Measurements from ENCODE around the gene MSH3. TPM values are rescaled to one million over a fixed set of nuclear protein-coding genes. Genes with fewer than 3 reads are reported as not detected.

The MSH3 gene
- total RNA-seq, 2 experiments from 2014 or later, result 23.0 to 23.4 TPM

GRCh38 chr5:80799573-80799972, 145.1 kb downstream of the MSH3 start:
- H3K9me3 Mint-ChIP-seq, result peaks cover 1% of the 10 kb centered on the region
- no peak for TF ChIP-seq CTCF (IDR thresholded peaks at IDR 0.05)
- no peak for ATAC-seq
- H3K36me3 Mint-ChIP-seq (ENCODE audit: low read depth), result peaks cover 36% of the 10 kb centered on the region
- CTCF ChIA-PET, result interaction anchor here (1.5 kb wide), 1 partner anchor 309 kb away, joined by 4 read pairs; no protein-coding TSS in a partner anchor
- intact Hi-C loops (cut with micrococcal nuclease), result no loop called here
- no peak overlapping the region for H3K4me3 Mint-ChIP-seq
- POLR2A ChIA-PET, result interaction anchor here (0.7 kb wide), 1 partner anchor 271 kb away, joined by 4 read pairs; no protein-coding TSS in a partner anchor
- no peaks in the 10 kb centered on the region for H3K4me1 Mint-ChIP-seq (ENCODE audit: low read depth)
- no peaks in the 10 kb centered on the region for H3K27me3 Mint-ChIP-seq
- DNase-seq, result no peak
- H3K27ac Mint-ChIP-seq, result no peak overlapping the region

GRCh38 chr5:80804332-80804731, 149.9 kb downstream of the MSH3 start:
- DNase-seq, result no peak
- ChIA-PET POLR2A (no interaction called here), CTCF (interaction anchor here (1.5 kb wide), 1 partner anchor 304 kb away, joined by 3 read pairs; no protein-coding TSS in a partner anchor)
- Mint-ChIP-seq H3K9me3 (peaks cover 1% of the 10 kb centered on the region), H3K4me1 (ENCODE audit: low read depth) (peaks cover 2% of the 10 kb centered on the region), H3K27ac (no peak overlapping the region), H3K36me3 (ENCODE audit: low read depth) (peaks cover 29% of the 10 kb centered on the region), H3K4me3 (no peak overlapping the region), H3K27me3 (no peaks in the 10 kb centered on the region)
- TF ChIP-seq CTCF (IDR thresholded peaks at IDR 0.05), result no peak
- no peak for ATAC-seq
- intact Hi-C loops (cut with micrococcal nuclease), result no loop called here

- ChIA-PET POLR2A (no interaction called here), CTCF (no interaction called here)
- Mint-ChIP-seq H3K36me3 (ENCODE audit: low read depth) (peaks cover 32% of the 10 kb centered on the region), H3K9me3 (peaks cover 1% of the 10 kb centered on the region), H3K4me1 (ENCODE audit: low read depth) (peaks cover 5% of the 10 kb centered on the region), H3K27me3 (no peaks in the 10 kb centered on the region), H3K27ac (no peak overlapping the region), H3K4me3 (no peak overlapping the region)
- TF ChIP-seq CTCF (IDR thresholded peaks at IDR 0.05), result no peak
- no peak for ATAC-seq
- intact Hi-C loops (cut with micrococcal nuclease), result no loop called here
- no peak for DNase-seq
These were observed 150.6 kb downstream of the MSH3 start for GRCh38 chr5:80805038-80805437.

- POLR2A ChIA-PET, result no interaction called here
- Mint-ChIP-seq H3K4me3 (no peak overlapping the region), H3K36me3 (ENCODE audit: low read depth) (peaks cover 21% of the 10 kb centered on the region), H3K9me3 (peaks cover 1% of the 10 kb centered on the region), H3K4me1 (ENCODE audit: low read depth) (peaks cover 5% of the 10 kb centered on the region), H3K27ac (no peak overlapping the region), H3K27me3 (no peaks in the 10 kb centered on the region)
- intact Hi-C loops (cut with micrococcal nuclease), result no loop called here
- DNase-seq, result peak; percentile 9
- no peak for TF ChIP-seq CTCF (IDR thresholded peaks at IDR 0.05)
- CTCF ChIA-PET, result no interaction called here
- peak; percentile 65 for ATAC-seq
These were observed 152.5 kb downstream of the MSH3 start for GRCh38 chr5:80806929-80807328.

GRCh38 chr5:80809451-80809850, 155.0 kb downstream of the MSH3 start:
- POLR2A ChIA-PET, result no interaction called here
- Mint-ChIP-seq H3K4me1 (ENCODE audit: low read depth) (peaks cover 5% of the 10 kb centered on the region), H3K27ac (no peak overlapping the region), H3K9me3 (no peaks in the 10 kb centered on the region), H3K27me3 (no peaks in the 10 kb centered on the region), H3K4me3 (no peak overlapping the region), H3K36me3 (ENCODE audit: low read depth) (peaks cover 16% of the 10 kb centered on the region)
- TF ChIP-seq CTCF (IDR thresholded peaks at IDR 0.05), result no peak
- CTCF ChIA-PET, result no interaction called here
- intact Hi-C loops (cut with micrococcal nuclease), result no loop called here
- DNase-seq (no peak), ATAC-seq (no peak)
